ENCODE results near the gene SLC25A23.
A peak's percentile ranks its signal among the peaks of the same experiment; 100 is the strongest.
"Not testable (repeated sequence)": the region's sequence is repeated elsewhere in the genome, so short reads cannot be mapped to it uniquely, and the experiment has no call there.

Gene SLC25A23

GRCh38 chr19:6413721-6414643 is 45.6 kb downstream of the SLC25A23 start:
- no CpG with 5 or more reads among the region's 42 CpGs for WGBS (ENCODE audit: insufficient coverage, insufficient read length)
- Histone ChIP-seq H3K4me3 (ENCODE audit: low read length) (no peak overlapping the region), H3K36me3 (ENCODE audit: control insufficient read depth, insufficient read depth, low read length) (peaks cover 46% of the 10 kb centered on the region), H3K27me3 (ENCODE audit: control insufficient read depth, insufficient read depth, low read length) (no peaks in the 10 kb centered on the region), H3K9me3 (ENCODE audit: control insufficient read depth, insufficient read depth, low read length) (no peaks in the 10 kb centered on the region), H3K4me1 (ENCODE audit: control insufficient read depth, insufficient read depth, low read length) (peaks cover 1% of the 10 kb centered on the region; the same call in 1 of the 2 replicates), H3K27ac (ENCODE audit: low read length) (no peak overlapping the region)
- no peak for DNase-seq (ENCODE audit: low read depth, low spot score)

DNA sequence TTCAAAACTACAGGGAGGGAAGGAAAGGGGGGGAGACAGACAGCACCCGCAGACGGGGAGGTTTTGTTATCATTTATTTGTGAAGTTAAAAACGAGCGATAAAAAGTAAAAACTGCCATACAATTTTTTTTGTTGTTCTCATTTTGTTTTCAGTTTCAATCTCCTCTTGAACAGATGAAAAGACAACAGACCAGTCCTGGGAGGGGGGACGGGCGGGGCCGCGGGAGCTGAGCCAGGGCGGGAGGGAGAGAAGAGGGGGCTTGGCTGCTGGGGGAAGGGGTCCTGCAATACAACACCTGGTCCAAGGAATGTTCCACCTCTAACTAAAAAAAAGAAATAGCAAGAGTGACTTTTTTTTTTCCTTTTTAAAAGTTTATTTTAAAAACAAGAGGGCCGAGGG is 46.3 kb downstream of the SLC25A23 start:
- DNase-seq (ENCODE audit: low read depth, low spot score) = no peak
- no CpG with 5 or more reads among the region's 10 CpGs for WGBS (ENCODE audit: insufficient coverage, insufficient read length)
- Histone ChIP-seq H3K4me1 (ENCODE audit: control insufficient read depth, insufficient read depth, low read length) (peaks cover 1% of the 10 kb centered on the region; the same call in 1 of the 2 replicates), H3K27ac (ENCODE audit: low read length) (no peak overlapping the region), H3K9me3 (ENCODE audit: control insufficient read depth, insufficient read depth, low read length) (no peaks in the 10 kb centered on the region), H3K27me3 (ENCODE audit: control insufficient read depth, insufficient read depth, low read length) (no peaks in the 10 kb centered on the region), H3K4me3 (ENCODE audit: low read length) (no peak overlapping the region), H3K36me3 (ENCODE audit: control insufficient read depth, insufficient read depth, low read length) (peaks cover 40% of the 10 kb centered on the region)

DNA sequence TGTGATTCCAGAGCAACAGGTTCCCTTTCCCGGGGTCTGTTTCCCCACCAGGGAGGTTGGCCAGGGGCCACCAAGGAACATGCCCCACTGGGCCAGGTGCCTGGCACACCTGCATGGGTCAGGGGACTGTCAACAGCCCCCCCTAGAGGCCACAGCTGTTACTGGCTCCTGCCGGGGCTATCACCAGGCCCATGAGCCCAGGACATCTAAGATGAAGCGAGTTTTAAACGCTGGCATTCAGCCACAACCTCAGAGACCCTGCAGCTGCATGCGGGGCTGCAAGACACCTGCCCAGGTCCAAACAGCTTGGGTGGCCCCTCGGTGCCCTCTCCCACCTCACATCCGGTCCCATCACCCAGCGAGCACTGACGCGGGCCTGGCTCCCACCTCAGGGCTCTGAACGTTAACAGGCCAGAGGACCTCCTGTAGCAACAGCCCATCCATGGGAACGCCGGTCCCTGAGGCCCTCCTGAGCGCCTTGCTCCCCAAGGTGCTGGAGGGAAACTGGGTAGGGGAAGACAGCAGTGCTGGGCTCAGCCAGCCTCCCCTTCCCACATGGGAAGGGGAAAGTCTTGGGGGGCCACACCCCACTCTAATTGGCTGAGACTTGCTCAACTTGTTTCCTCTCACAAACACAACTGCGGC is 47.0 kb downstream of the SLC25A23 start:
- Histone ChIP-seq H3K9me3 (ENCODE audit: control insufficient read depth, insufficient read depth, low read length) (no peaks in the 10 kb centered on the region), H3K27me3 (ENCODE audit: control insufficient read depth, insufficient read depth, low read length) (no peaks in the 10 kb centered on the region), H3K4me1 (ENCODE audit: control insufficient read depth, insufficient read depth, low read length) (peaks cover 1% of the 10 kb centered on the region; the same call in 1 of the 2 replicates), H3K36me3 (ENCODE audit: control insufficient read depth, insufficient read depth, low read length) (peaks cover 32% of the 10 kb centered on the region), H3K27ac (ENCODE audit: low read length) (no peak overlapping the region), H3K4me3 (ENCODE audit: low read length) (no peak overlapping the region)
- peak; percentile 63 for DNase-seq (ENCODE audit: low read depth, low spot score)
- WGBS (ENCODE audit: insufficient coverage, insufficient read length) = no CpG with 5 or more reads among the region's 15 CpGs

DNA sequence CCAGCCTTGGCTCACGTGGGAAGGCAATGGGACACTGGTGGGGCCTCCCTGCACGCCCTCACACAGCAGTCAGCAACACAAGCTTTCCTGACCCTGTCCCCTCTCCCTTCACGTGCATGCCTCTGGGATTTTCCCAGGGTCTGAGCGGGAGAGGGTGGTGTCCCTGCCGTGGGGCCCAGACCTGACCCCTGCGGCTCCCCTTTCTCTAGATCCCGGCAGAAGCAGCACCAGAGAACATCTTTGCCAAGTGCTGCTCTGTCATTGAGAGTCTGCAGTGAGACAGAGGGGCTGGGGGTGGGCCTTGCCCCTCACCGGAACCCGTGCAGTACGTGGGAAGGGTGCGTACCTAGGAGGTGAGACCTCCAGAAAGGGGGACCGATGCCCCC is 47.5 kb downstream of the SLC25A23 start:
- H3K27ac ChIP-seq (ENCODE audit: low read length) = no peak overlapping the region
- H3K9me3 ChIP-seq (ENCODE audit: control insufficient read depth, insufficient read depth, low read length) = no peaks in the 10 kb centered on the region
- no peak for DNase-seq (ENCODE audit: low read depth, low spot score)
- H3K4me1 ChIP-seq (ENCODE audit: control insufficient read depth, insufficient read depth, low read length) = peaks cover 1% of the 10 kb centered on the region; the same call in 1 of the 2 replicates
- WGBS (ENCODE audit: insufficient coverage, insufficient read length) = no CpG with 5 or more reads among the region's 12 CpGs
- no peaks in the 10 kb centered on the region for H3K27me3 ChIP-seq (ENCODE audit: control insufficient read depth, insufficient read depth, low read length)
- H3K4me3 ChIP-seq (ENCODE audit: low read length) = no peak overlapping the region
- H3K36me3 ChIP-seq (ENCODE audit: control insufficient read depth, insufficient read depth, low read length) = peaks cover 27% of the 10 kb centered on the region

DNA sequence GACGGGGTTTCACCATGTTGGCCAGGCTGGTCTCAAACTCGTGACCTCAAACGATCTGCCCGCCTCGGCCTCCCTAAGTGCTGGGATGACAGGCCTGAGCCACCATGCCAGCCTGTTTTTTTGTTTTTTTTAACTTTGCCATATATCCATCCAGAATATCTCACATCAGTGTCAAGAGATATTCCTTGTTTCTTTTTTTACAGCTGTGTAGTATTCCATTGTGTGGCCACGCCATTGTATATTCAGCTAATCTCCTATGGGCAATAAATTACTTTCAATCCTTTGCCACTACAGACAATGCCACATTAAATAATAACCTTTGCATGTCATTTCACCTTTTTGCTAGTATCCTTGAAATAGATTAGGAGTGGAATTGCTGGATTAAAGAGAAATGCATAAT is 50.2 kb downstream of the SLC25A23 start:
- no peak overlapping the region for H3K27ac ChIP-seq (ENCODE audit: low read length)
- H3K9me3 ChIP-seq (ENCODE audit: control insufficient read depth, insufficient read depth, low read length) = no peaks in the 10 kb centered on the region
- peaks cover 2% of the 10 kb centered on the region for H3K36me3 ChIP-seq (ENCODE audit: control insufficient read depth, insufficient read depth, low read length)
- no peak overlapping the region for H3K4me3 ChIP-seq (ENCODE audit: low read length)
- 0 out of 2 replicates have a peak, but pooled peaks cover 1% of the 10 kb centered on the region for H3K4me1 ChIP-seq (ENCODE audit: control insufficient read depth, insufficient read depth, low read length)
- no peak for DNase-seq (ENCODE audit: low read depth, low spot score)
- WGBS (ENCODE audit: insufficient coverage, insufficient read length) = no CpG with 5 or more reads among the region's 6 CpGs
- no peaks in the 10 kb centered on the region for H3K27me3 ChIP-seq (ENCODE audit: control insufficient read depth, insufficient read depth, low read length)

- Histone ChIP-seq H3K4me3 (ENCODE audit: low read length) (no peak overlapping the region), H3K27ac (ENCODE audit: low read length) (no peak overlapping the region), H3K9me3 (ENCODE audit: control insufficient read depth, insufficient read depth, low read length) (no peaks in the 10 kb centered on the region), H3K27me3 (ENCODE audit: control insufficient read depth, insufficient read depth, low read length) (no peaks in the 10 kb centered on the region), H3K36me3 (ENCODE audit: control insufficient read depth, insufficient read depth, low read length) (no peaks in the 10 kb centered on the region), H3K4me1 (ENCODE audit: control insufficient read depth, insufficient read depth, low read length) (no peaks in the 10 kb centered on the region)
- no peak for DNase-seq (ENCODE audit: low read depth, low spot score)
- no CpG with 5 or more reads among the region's 5 CpGs for WGBS (ENCODE audit: insufficient coverage, insufficient read length)
Observed at GRCh38 chr19:6406401-6406800, 53.2 kb downstream of the SLC25A23 start.

GRCh38 chr19:6402837-6403608 is 56.6 kb downstream of the SLC25A23 start:
- Histone ChIP-seq H3K36me3 (ENCODE audit: control insufficient read depth, insufficient read depth, low read length) (no peaks in the 10 kb centered on the region), H3K4me1 (ENCODE audit: control insufficient read depth, insufficient read depth, low read length) (no peaks in the 10 kb centered on the region), H3K9me3 (ENCODE audit: control insufficient read depth, insufficient read depth, low read length) (no peaks in the 10 kb centered on the region), H3K27ac (ENCODE audit: low read length) (no peak overlapping the region), H3K27me3 (ENCODE audit: control insufficient read depth, insufficient read depth, low read length) (no peaks in the 10 kb centered on the region), H3K4me3 (ENCODE audit: low read length) (no peak overlapping the region)
- DNase-seq (ENCODE audit: low read depth, low spot score) = no peak
- no CpG with 5 or more reads among the region's 22 CpGs for WGBS (ENCODE audit: insufficient coverage, insufficient read length)

DNA sequence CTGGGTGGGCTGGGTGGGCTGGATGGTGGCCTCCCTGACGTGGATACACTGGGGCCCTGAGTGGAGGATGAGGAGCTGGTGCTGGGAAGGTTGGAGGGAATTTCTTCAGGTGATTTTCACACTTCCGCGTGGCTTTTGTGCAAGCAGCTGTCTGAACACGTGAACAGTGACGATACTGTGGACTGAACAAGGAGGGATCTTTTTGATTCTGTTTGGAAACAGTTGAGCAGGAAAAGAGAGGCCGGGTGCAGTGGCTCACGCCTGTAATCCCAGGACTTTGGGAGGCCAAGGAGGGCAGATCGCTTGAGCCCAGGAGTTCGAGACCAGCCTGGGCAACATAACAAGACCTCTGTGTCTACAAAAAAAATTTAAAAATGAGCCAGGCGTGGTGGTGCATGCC is 57.5 kb downstream of the SLC25A23 start:
- no peak for DNase-seq (ENCODE audit: low read depth, low spot score)
- H3K36me3 ChIP-seq (ENCODE audit: control insufficient read depth, insufficient read depth, low read length) = no peaks in the 10 kb centered on the region
- H3K4me1 ChIP-seq (ENCODE audit: control insufficient read depth, insufficient read depth, low read length) = no peaks in the 10 kb centered on the region
- no peak overlapping the region for H3K27ac ChIP-seq (ENCODE audit: low read length)
- no peaks in the 10 kb centered on the region for H3K27me3 ChIP-seq (ENCODE audit: control insufficient read depth, insufficient read depth, low read length)
- no CpG with 5 or more reads among the region's 10 CpGs for whole genome bisulfite sequencing (ENCODE audit: insufficient coverage, insufficient read length)
- no peak overlapping the region for H3K4me3 ChIP-seq (ENCODE audit: low read length)
- no peaks in the 10 kb centered on the region for H3K9me3 ChIP-seq (ENCODE audit: control insufficient read depth, insufficient read depth, low read length)

GRCh38 chr19:6400062-6400944 is 59.3 kb downstream of the SLC25A23 start:
- H3K4me3 ChIP-seq (ENCODE audit: low read length); H3K9me3 ChIP-seq (ENCODE audit: control insufficient read depth, insufficient read depth, low read length); H3K36me3 ChIP-seq (ENCODE audit: control insufficient read depth, insufficient read depth, low read length); H3K27ac ChIP-seq (ENCODE audit: low read length); DNase-seq (ENCODE audit: low read depth, low spot score); H3K27me3 ChIP-seq (ENCODE audit: control insufficient read depth, insufficient read depth, low read length); H3K4me1 ChIP-seq (ENCODE audit: control insufficient read depth, insufficient read depth, low read length): not testable (repeated sequence)
- no CpG with 5 or more reads among the region's 23 CpGs for WGBS (ENCODE audit: insufficient coverage, insufficient read length)

All from iPS DF 6.9 (cell line).